HL-60 (cell line): ENCODE data around the gene SLC16A5.
A peak's percentile ranks its signal among the peaks of the same experiment; 100 is the strongest.

Source experiments
- DNase-seq, 2 experiments: peaks; one replicate each; pipeline ENCODE4 v3.0.0-alpha.2; 2010 to 2020; ENCODE audit warnings: low read depth in 1 of 2, low spot score in 1 of 2
- H3K27ac ChIP-seq: fragments of 250-450 bp; sonication (Bioruptor Pico); replicated peaks from 2 replicates; pipeline ENCODE4 v1.5.1; 2020; ENCODE audit warnings: mild to moderate bottlenecking, moderate library complexity
- H3K27me3 ChIP-seq: fragments of 250-450 bp; sonication (Bioruptor Pico); 2 replicates; pipeline ENCODE4 v1.5.1; 2021; ENCODE audit warnings: mild to moderate bottlenecking, moderate library complexity; ENCODE audit not compliant: insufficient read depth, poor library complexity, severe bottlenecking
- H3K4me3 ChIP-seq: replicated peaks from 2 replicates; pipeline ENCODE4 v1.5.1; 2011; ENCODE audit warnings: mild to moderate bottlenecking, control low read depth, low read length; ENCODE audit not compliant: insufficient read depth
- GABPA ChIP-seq: IDR thresholded peaks from 2 replicates; pipeline ENCODE4 v1.6.1; 2012; ENCODE audit warnings: low read depth
- POLR2AphosphoS5 ChIP-seq: IDR thresholded peaks from 2 replicates; pipeline ENCODE4 v1.6.1; 2012; ENCODE audit warnings: low read depth
- REST ChIP-seq: IDR thresholded peaks from 2 replicates; pipeline ENCODE4 v1.6.1; 2012; ENCODE audit warnings: low read depth; ENCODE audit not compliant: insufficient replicate concordance
- SPI1 ChIP-seq: IDR thresholded peaks from 2 replicates; pipeline ENCODE4 v1.6.1; 2012; ENCODE audit warnings: low read depth, mild to moderate bottlenecking, borderline replicate concordance
- TF ChIP-seq, protein P1 (sequence below): IDR thresholded peaks from one replicate; pipeline ENCODE4 v1.5.1; 2011; ENCODE audit warnings: low read length, control low read depth, inconsistent platforms; ENCODE audit not compliant: insufficient read depth

Gene SLC16A5

DNA sequence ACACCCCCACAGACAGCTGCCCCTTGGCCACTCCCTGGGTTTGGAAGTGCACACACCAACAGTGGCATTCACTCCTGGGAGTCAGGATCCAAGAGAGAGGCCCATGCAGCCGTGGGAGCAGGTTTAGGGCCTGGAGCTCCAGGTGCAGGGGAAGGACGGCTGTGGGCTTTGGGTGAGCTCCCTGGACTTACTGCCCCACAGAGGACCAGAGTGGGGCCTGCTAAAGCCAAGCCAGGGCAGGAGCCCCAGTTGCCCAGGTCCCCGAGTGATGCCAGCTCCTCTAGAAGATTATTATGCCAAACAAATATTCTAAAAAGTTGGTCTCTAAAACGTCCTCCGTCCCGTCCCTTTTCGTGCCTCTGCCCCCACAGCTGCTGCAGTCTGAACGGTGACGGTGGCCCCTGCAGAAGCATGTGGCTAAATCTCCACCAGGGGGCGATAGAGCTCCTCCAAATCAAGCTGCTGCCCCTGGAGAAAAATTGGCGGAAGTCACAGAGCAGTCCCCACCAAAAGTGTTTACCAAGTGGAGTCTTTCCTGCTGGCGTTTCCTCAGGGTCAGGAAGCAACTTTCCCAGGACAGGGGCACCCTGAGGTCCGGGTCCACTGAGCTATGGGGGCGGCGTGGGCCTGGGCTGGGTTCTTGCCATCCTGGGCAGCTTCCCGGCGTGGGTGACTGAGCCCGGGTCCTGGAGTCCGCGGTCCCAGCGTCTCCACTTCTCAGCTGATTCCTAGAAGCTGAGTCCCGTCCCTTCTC, 26.2 kb downstream of the SLC16A5 start:
- Histone ChIP-seq H3K27ac (peak overlapping the region; percentile 63), H3K27me3 (no peaks in the 10 kb centered on the region), H3K4me3 (peak overlapping the region; percentile 43)
- no peak for TF ChIP-seq REST
- TF ChIP-seq SPI1, result peak; percentile 34; the same call in 1 of the 2 replicates
- TF ChIP-seq, protein P1, sequence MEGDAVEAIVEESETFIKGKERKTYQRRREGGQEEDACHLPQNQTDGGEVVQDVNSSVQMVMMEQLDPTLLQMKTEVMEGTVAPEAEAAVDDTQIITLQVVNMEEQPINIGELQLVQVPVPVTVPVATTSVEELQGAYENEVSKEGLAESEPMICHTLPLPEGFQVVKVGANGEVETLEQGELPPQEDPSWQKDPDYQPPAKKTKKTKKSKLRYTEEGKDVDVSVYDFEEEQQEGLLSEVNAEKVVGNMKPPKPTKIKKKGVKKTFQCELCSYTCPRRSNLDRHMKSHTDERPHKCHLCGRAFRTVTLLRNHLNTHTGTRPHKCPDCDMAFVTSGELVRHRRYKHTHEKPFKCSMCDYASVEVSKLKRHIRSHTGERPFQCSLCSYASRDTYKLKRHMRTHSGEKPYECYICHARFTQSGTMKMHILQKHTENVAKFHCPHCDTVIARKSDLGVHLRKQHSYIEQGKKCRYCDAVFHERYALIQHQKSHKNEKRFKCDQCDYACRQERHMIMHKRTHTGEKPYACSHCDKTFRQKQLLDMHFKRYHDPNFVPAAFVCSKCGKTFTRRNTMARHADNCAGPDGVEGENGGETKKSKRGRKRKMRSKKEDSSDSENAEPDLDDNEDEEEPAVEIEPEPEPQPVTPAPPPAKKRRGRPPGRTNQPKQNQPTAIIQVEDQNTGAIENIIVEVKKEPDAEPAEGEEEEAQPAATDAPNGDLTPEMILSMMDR, result peak; percentile 93
- no peak for TF ChIP-seq GABPA
- TF ChIP-seq POLR2AphosphoS5, result no peak; the same call in 1 of the 2 replicates
- peak; percentile 86 to 94 for DNase-seq

DNA sequence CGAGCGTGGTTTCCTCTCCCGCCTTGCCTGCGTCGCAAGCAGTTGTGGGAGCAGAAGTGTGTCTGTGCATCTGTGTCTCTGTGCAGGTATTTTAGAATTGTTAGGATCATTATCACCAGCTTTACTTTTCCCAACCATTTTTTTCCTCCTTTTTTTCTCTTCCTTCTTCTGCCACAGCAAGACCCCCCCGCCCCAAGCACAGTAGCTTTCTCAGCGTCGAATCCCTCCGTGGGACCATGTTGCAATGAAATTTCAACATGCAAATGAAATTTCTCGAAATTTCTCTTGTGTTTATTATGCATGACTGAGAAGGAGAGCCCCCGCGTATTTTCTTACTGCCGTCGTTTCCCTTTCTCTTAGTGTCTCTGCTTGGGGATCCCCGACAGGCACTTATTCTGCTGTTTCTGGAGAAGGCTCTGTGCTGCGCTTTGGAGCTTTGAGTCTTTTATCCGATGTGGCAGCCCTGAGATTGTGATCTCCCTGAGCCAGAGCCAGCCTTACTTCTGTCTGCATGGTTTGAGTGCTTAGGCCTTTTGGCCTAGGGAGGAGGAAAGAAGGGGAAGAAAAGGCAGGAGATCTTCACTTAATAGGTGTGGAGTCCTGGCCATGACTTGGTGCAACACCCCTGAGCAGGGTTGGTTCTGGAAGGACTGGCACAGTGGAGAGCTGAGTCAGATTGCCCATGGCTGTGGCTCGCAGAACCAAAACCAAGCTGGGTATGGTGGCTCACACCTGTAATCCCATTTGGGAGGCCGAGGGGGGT, 27.0 kb downstream of the SLC16A5 start:
- TF ChIP-seq SPI1 (no peak), GABPA (no peak), REST (no peak), POLR2AphosphoS5 (no peak)
- TF ChIP-seq, protein P1, result no peak
- DNase-seq, result no peak
- peak overlapping the region; percentile 43 for H3K4me3 ChIP-seq
- no peaks in the 10 kb centered on the region for H3K27me3 ChIP-seq
- peak overlapping the region; percentile 63 for H3K27ac ChIP-seq

GRCh38 chr17:75115555-75115954, 27.8 kb downstream of the SLC16A5 start:
- no peaks in the 10 kb centered on the region for H3K27me3 ChIP-seq
- H3K27ac ChIP-seq, result no peak overlapping the region
- TF ChIP-seq, protein P1, result no peak
- TF ChIP-seq POLR2AphosphoS5 (no peak), SPI1 (no peak), REST (no peak), GABPA (no peak)
- no peak for DNase-seq
- no peak overlapping the region for H3K4me3 ChIP-seq
